Measurements from ENCODE around the gene MUC5AC. TPM values are rescaled to one million over a fixed set of nuclear protein-coding genes. Genes with fewer than 3 reads are reported as not detected.

Gene MUC5AC
- total RNA-seq, 1 experiment from 2014 or later: 51.2 TPM

Other genes starting within 250 kb of the MUC5AC start
- 134 and 150 TPM in 2 replicates for gene CHID1, start 247.1 kb upstream of the MUC5AC start, total RNA-seq (2022)
- 82.9 and 92.9 TPM in 2 replicates for gene AP2A2, start 232.1 kb upstream of the MUC5AC start, total RNA-seq (2022)
- 0.73 and 4.6 TPM in 2 replicates for gene MUC6, start 121.2 kb upstream of the MUC5AC start, total RNA-seq (2022)
- gene MUC2, start 83.1 kb upstream of the MUC5AC start, total RNA-seq (2022): 0.05 TPM in 1 of 2 replicates, not detected in the other
- gene MUC5B, start 65.1 kb downstream of the MUC5AC start, total RNA-seq (2022): 3.4 and 10.5 TPM in 2 replicates
- 53.4 and 64.9 TPM in 2 replicates for gene TOLLIP, start 151.7 kb downstream of the MUC5AC start, total RNA-seq (2022)
- 2.6 and 8.8 TPM in 2 replicates for gene BRSK2, start 232.0 kb downstream of the MUC5AC start, total RNA-seq (2022)